Osteocyte (in vitro differentiated cells): Measurements from ENCODE around the gene IFIT3. TPM values are rescaled to one million over a fixed set of nuclear protein-coding genes. Genes with fewer than 3 reads are reported as not detected.
A peak's percentile ranks its signal among the peaks of the same experiment; 100 is the strongest.

Experiments
- DNase-seq: peaks from one replicate; pipeline ENCODE4 v3.0.0; 2021; ENCODE audit warnings: mixed read lengths; ENCODE audit not compliant: unreplicated experiment; ENCODE audit errors: extremely low spot score
- H3K27ac Mint-ChIP-seq: one replicate; pipeline ENCODE4 v1.8.0; 2021; ENCODE audit warnings: mild to moderate bottlenecking, mixed read lengths; ENCODE audit not compliant: unreplicated experiment
- H3K27me3 Mint-ChIP-seq: one replicate; pipeline ENCODE4 v1.8.0; 2021; ENCODE audit warnings: mixed read lengths; ENCODE audit not compliant: unreplicated experiment
- H3K36me3 Mint-ChIP-seq: one replicate; pipeline ENCODE4 v1.8.0; 2021; ENCODE audit warnings: mixed read lengths; ENCODE audit not compliant: unreplicated experiment
- H3K4me1 Mint-ChIP-seq: one replicate; pipeline ENCODE4 v1.8.0; 2021; ENCODE audit warnings: mixed read lengths; ENCODE audit not compliant: unreplicated experiment
- H3K4me3 Mint-ChIP-seq: one replicate; pipeline ENCODE4 v1.8.0; 2021; ENCODE audit warnings: mild to moderate bottlenecking, moderate library complexity, mixed read lengths; ENCODE audit not compliant: unreplicated experiment
- H3K9me3 Mint-ChIP-seq: one replicate; pipeline ENCODE4 v1.8.0; 2021; ENCODE audit warnings: mixed read lengths; ENCODE audit not compliant: unreplicated experiment
- CTCF ChIP-seq: fragments of 200-600 bp; sonication (generic); IDR thresholded peaks from 2 replicates; pipeline ENCODE4 v1.5.0; 2021; ENCODE audit warnings: antibody characterized with exemption, mild to moderate bottlenecking, moderate library complexity
- long read RNA-seq: library from polyadenylated mRNA; unstranded; transcript quantifications from one replicate; pipeline ENCODE4 v2.0.0, GENCODE V29; 2021
- total RNA-seq: library from RNA; stranded (reverse); gene quantifications from 2 replicates; pipeline ENCODE4 v1.2.1, GENCODE V29; 2021

Gene IFIT3
- total RNA-seq, result 19.9 and 22.7 TPM in 2 replicates
- long read RNA-seq, transcript IFIT3-201 (2 exons, 2,455 nt), result minor isoform, 80 of 243 reads
- long read RNA-seq, transcript IFIT3-202 (2 exons, 2,496 nt), result major isoform, 155 of 243 reads
- long read RNA-seq, partial matches to known transcripts, result 0 of 243 reads
- long read RNA-seq, other reads (novel, unspliced or antisense), result 8 of 243 reads

- H3K9me3 Mint-ChIP-seq, result peaks cover 8% of the 10 kb centered on the region
- DNase-seq, result no peak
- TF ChIP-seq CTCF, result no peak
- H3K4me1 Mint-ChIP-seq, result peaks cover 60% of the 10 kb centered on the region
- no peaks in the 10 kb centered on the region for H3K27me3 Mint-ChIP-seq
- H3K4me3 Mint-ChIP-seq, result peak within 1 kb of the TSS; percentile 86
- peaks cover 2% of the 10 kb centered on the region for H3K36me3 Mint-ChIP-seq
- peak within 1 kb of the TSS; percentile 99 for H3K27ac Mint-ChIP-seq
Observed at GRCh38 chr10:89327803-89328441, at the start of gene IFIT3. TSS of gene IFIT3 (plus strand) at chr10:89327997. CDS start at chr10:89328074, 77 bp downstream.

- Mint-ChIP-seq H3K4me3 (no peak overlapping the region), H3K27ac (peak overlapping the region; percentile 97), H3K9me3 (peaks cover 5% of the 10 kb centered on the region), H3K4me1 (peaks cover 83% of the 10 kb centered on the region), H3K27me3 (no peaks in the 10 kb centered on the region), H3K36me3 (no peaks in the 10 kb centered on the region)
- no peak for TF ChIP-seq CTCF
- no peak for DNase-seq
Observed at GRCh38 chr10:89278034-89278535, 49.7 kb upstream of the IFIT3 start.

- Mint-ChIP-seq H3K27me3 (no peaks in the 10 kb centered on the region), H3K27ac (peak overlapping the region; percentile 91), H3K4me3 (peak overlapping the region; percentile 5), H3K9me3 (peaks cover 5% of the 10 kb centered on the region), H3K36me3 (no peaks in the 10 kb centered on the region), H3K4me1 (peaks cover 90% of the 10 kb centered on the region)
- TF ChIP-seq CTCF, result no peak
- DNase-seq, result no peak
Observed at GRCh38 chr10:89278900-89279392, 48.9 kb upstream of the IFIT3 start.

GRCh38 chr10:89279421-89279869 lies 48.4 kb upstream of the IFIT3 start:
- peak overlapping the region; percentile 5 for H3K4me3 Mint-ChIP-seq
- H3K27me3 Mint-ChIP-seq, result no peaks in the 10 kb centered on the region
- TF ChIP-seq CTCF, result no peak
- peaks cover 5% of the 10 kb centered on the region for H3K9me3 Mint-ChIP-seq
- H3K4me1 Mint-ChIP-seq, result peaks cover 90% of the 10 kb centered on the region
- DNase-seq, result no peak
- peak overlapping the region; percentile 91 for H3K27ac Mint-ChIP-seq
- no peaks in the 10 kb centered on the region for H3K36me3 Mint-ChIP-seq

- Mint-ChIP-seq H3K27me3 (no peaks in the 10 kb centered on the region), H3K27ac (peak overlapping the region; percentile 70), H3K4me1 (peaks cover 90% of the 10 kb centered on the region), H3K36me3 (no peaks in the 10 kb centered on the region), H3K4me3 (no peak overlapping the region), H3K9me3 (peaks cover 5% of the 10 kb centered on the region)
- DNase-seq, result no peak
- no peak for TF ChIP-seq CTCF
Observed at GRCh38 chr10:89280508-89280907, 47.3 kb upstream of the IFIT3 start.
